ENCODE measurements around the gene CD83. TPM values are rescaled to one million over a fixed set of nuclear protein-coding genes. Genes with fewer than 3 reads are reported as not detected.

CD83 gene
- polyA plus RNA-seq, 1 donor: 8.2 TPM

DNA sequence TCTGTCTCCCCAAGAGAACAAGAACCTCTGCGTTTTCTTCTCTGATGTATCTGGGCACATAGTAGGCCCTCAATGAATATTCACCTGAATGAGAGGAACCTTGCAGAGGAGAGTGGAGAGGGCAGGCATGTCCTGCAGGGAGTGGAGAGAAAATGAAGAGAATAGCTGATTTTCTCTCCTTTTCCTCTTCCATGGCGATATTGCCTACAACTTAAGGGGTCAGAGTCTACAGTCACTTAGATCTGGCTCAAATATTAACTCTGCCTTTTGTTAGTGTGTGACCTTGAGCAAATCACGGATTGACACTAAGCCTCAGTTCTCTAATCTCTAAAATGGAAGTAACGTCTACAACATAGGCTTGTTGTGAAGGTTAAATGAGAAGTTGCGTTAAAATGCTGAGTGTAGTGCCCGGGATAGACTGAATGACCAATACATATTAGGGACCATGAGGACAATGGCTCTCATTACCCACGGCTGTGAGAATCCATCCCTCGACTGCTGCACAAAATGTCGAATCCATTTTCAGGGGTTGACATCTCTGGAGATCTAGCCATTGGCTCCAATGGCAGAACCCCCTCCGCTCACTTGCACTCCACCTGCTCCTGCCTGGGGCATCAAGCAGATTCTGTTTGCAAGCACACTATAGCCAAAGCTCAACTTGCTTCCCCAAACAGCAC lies 14.8 kb downstream of the CD83 start:
- no peak overlapping the region for H3K4me3 ChIP-seq (ENCODE audit: low read length)
- no CpG with 5 or more reads among the region's 10 CpGs for WGBS (ENCODE audit: insufficient coverage, low lambda C conversion rate)
- peak in 1 of 2 donors; percentile 75 for DNase-seq
- H3K36me3 ChIP-seq (ENCODE audit: control insufficient read depth, insufficient read depth, low read length): peaks cover 7% of the 10 kb centered on the region
- no peaks in the 10 kb centered on the region for H3K27me3 ChIP-seq (ENCODE audit: control insufficient read depth, insufficient read depth, low read length)
- peaks cover 34% of the 10 kb centered on the region for H3K4me1 ChIP-seq (ENCODE audit: control insufficient read depth, insufficient read depth, low read length)
- peak overlapping the region; percentile 56 for H3K27ac ChIP-seq (ENCODE audit: low read length)
- H3K9me3 ChIP-seq (ENCODE audit: control insufficient read depth, low read depth, low read length): no peaks in the 10 kb centered on the region

GRCh38 chr6:14132921-14133275 lies 15.3 kb downstream of the CD83 start:
- peaks cover 7% of the 10 kb centered on the region for H3K36me3 ChIP-seq (ENCODE audit: control insufficient read depth, insufficient read depth, low read length)
- 83% methylated on average over 1 of the region's 4 CpGs for WGBS (ENCODE audit: insufficient coverage, low lambda C conversion rate)
- DNase-seq: no peak

GRCh38 chr6:14134211-14134910 lies 16.8 kb downstream of the CD83 start:
- Histone ChIP-seq H3K4me1 (ENCODE audit: control insufficient read depth, insufficient read depth, low read length) (peaks cover 34% of the 10 kb centered on the region), H3K4me3 (ENCODE audit: low read length) (no peak overlapping the region), H3K9me3 (ENCODE audit: control insufficient read depth, low read depth, low read length) (no peaks in the 10 kb centered on the region), H3K36me3 (ENCODE audit: control insufficient read depth, insufficient read depth, low read length) (peaks cover 7% of the 10 kb centered on the region), H3K27me3 (ENCODE audit: control insufficient read depth, insufficient read depth, low read length) (no peaks in the 10 kb centered on the region), H3K27ac (ENCODE audit: low read length) (peak overlapping the region; percentile 39)
- no peak for DNase-seq
- 100% methylated on average over 1 of the region's 4 CpGs for WGBS (ENCODE audit: insufficient coverage, low lambda C conversion rate)

More at GRCh38 chr6:14132921-14133275, 15.3 kb downstream of the CD83 start:
- Histone ChIP-seq H3K27ac (ENCODE audit: low read length) (no peak overlapping the region), H3K9me3 (ENCODE audit: control insufficient read depth, low read depth, low read length) (no peaks in the 10 kb centered on the region), H3K4me1 (ENCODE audit: control insufficient read depth, insufficient read depth, low read length) (peaks cover 34% of the 10 kb centered on the region), H3K4me3 (ENCODE audit: low read length) (no peak overlapping the region), H3K27me3 (ENCODE audit: control insufficient read depth, insufficient read depth, low read length) (no peaks in the 10 kb centered on the region)

GRCh38 chr6:14135893-14136539 lies 18.4 kb downstream of the CD83 start:
- Histone ChIP-seq H3K27me3 (ENCODE audit: control insufficient read depth, insufficient read depth, low read length) (no peaks in the 10 kb centered on the region), H3K27ac (ENCODE audit: low read length) (no peak overlapping the region), H3K36me3 (ENCODE audit: control insufficient read depth, insufficient read depth, low read length) (peaks cover 7% of the 10 kb centered on the region), H3K4me1 (ENCODE audit: control insufficient read depth, insufficient read depth, low read length) (peaks cover 29% of the 10 kb centered on the region), H3K9me3 (ENCODE audit: control insufficient read depth, low read depth, low read length) (no peaks in the 10 kb centered on the region), H3K4me3 (ENCODE audit: low read length) (no peak overlapping the region)
- no peak for DNase-seq
- 100% methylated on average over 2 of the region's 9 CpGs for WGBS (ENCODE audit: insufficient coverage, low lambda C conversion rate)

DNA sequence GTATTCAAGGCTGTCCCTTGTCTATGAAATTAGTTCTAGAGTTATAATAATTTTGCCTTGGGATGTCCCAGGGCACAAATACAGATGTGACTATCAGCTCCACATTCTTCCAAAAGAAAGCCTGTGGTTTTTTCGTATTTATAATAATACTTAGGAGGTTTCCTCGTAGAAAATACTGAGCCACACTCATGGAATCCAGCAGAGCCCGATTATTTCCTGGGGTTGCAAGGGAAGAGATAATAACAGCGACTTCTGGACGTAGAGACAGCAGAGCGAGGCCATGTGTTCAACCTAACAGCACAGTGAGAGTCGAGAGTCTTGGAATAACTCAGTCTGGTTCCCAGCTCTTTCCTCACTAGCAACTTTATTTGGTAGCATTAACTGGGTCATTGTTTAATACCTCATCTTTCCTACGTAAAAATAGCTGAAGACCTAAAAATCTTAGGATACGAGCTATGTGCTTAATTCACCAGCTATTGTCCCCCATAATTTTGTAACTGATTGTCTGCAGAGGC lies 21.2 kb downstream of the CD83 start:
- Histone ChIP-seq H3K9me3 (ENCODE audit: control insufficient read depth, low read depth, low read length) (no peaks in the 10 kb centered on the region), H3K4me1 (ENCODE audit: control insufficient read depth, insufficient read depth, low read length) (peaks cover 6% of the 10 kb centered on the region), H3K4me3 (ENCODE audit: low read length) (no peak overlapping the region), H3K27me3 (ENCODE audit: control insufficient read depth, insufficient read depth, low read length) (no peaks in the 10 kb centered on the region), H3K27ac (ENCODE audit: low read length) (no peak overlapping the region), H3K36me3 (ENCODE audit: control insufficient read depth, insufficient read depth, low read length) (peaks cover 7% of the 10 kb centered on the region)
- no peak for DNase-seq
- no CpG with 5 or more reads among the region's 9 CpGs for WGBS (ENCODE audit: insufficient coverage, low lambda C conversion rate)

DNA sequence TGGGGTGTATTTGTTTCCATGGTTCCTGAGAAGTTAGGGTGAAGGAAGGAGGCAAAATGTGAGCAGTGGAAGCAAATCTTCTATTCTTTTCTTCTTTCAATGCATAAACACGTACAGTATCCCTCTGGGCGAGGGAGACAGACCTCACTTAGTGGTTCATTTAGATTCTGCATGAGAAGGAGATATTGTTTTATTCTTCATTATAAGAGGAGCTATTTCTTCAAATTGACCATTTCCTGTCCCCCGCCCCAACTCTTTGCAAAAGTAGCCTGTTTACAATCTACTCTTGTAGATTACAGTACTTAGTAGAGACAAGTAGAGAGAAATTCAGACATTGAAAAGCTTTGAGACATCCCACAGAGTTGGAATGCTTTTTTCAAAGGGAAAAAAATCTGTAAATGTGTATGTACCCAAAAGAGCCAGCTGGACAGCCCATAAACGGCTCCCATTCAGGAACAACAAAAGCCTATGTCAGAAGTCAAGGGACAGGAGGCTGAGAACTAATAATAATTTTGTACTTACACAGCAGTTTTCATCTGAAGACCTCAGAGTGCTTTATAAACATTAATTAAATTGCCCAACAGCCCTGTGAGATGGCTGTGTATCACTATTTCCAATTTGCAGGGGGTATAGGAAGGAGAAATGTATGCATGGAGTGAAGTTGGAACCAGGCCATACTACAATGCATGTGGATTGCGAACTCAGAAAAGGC lies 23.9 kb downstream of the CD83 start:
- Histone ChIP-seq H3K27me3 (ENCODE audit: control insufficient read depth, insufficient read depth, low read length) (no peaks in the 10 kb centered on the region), H3K9me3 (ENCODE audit: control insufficient read depth, low read depth, low read length) (no peaks in the 10 kb centered on the region), H3K4me1 (ENCODE audit: control insufficient read depth, insufficient read depth, low read length) (peaks cover 7% of the 10 kb centered on the region), H3K27ac (ENCODE audit: low read length) (no peak overlapping the region), H3K36me3 (ENCODE audit: control insufficient read depth, insufficient read depth, low read length) (no peaks in the 10 kb centered on the region), H3K4me3 (ENCODE audit: low read length) (no peak overlapping the region)
- 80% methylated on average over 1 of the region's 5 CpGs for WGBS (ENCODE audit: insufficient coverage, low lambda C conversion rate)
- no peak for DNase-seq

GRCh38 chr6:14142063-14142450 lies 24.5 kb downstream of the CD83 start:
- H3K27me3 ChIP-seq (ENCODE audit: control insufficient read depth, insufficient read depth, low read length): no peaks in the 10 kb centered on the region
- H3K4me3 ChIP-seq (ENCODE audit: low read length): no peak overlapping the region
- no peak overlapping the region for H3K27ac ChIP-seq (ENCODE audit: low read length)
- no peaks in the 10 kb centered on the region for H3K36me3 ChIP-seq (ENCODE audit: control insufficient read depth, insufficient read depth, low read length)
- no peak for DNase-seq
- H3K9me3 ChIP-seq (ENCODE audit: control insufficient read depth, low read depth, low read length): no peaks in the 10 kb centered on the region
- no CpG with 5 or more reads among the region's 7 CpGs for WGBS (ENCODE audit: insufficient coverage, low lambda C conversion rate)
- H3K4me1 ChIP-seq (ENCODE audit: control insufficient read depth, insufficient read depth, low read length): peaks cover 7% of the 10 kb centered on the region

GRCh38 chr6:14142511-14143223 lies 25.1 kb downstream of the CD83 start:
- H3K9me3 ChIP-seq (ENCODE audit: control insufficient read depth, low read depth, low read length): no peaks in the 10 kb centered on the region
- DNase-seq: no peak
- no peaks in the 10 kb centered on the region for H3K27me3 ChIP-seq (ENCODE audit: control insufficient read depth, insufficient read depth, low read length)
- no peak overlapping the region for H3K4me3 ChIP-seq (ENCODE audit: low read length)
- H3K36me3 ChIP-seq (ENCODE audit: control insufficient read depth, insufficient read depth, low read length): no peaks in the 10 kb centered on the region
- no peak overlapping the region for H3K27ac ChIP-seq (ENCODE audit: low read length)
- peaks cover 7% of the 10 kb centered on the region for H3K4me1 ChIP-seq (ENCODE audit: control insufficient read depth, insufficient read depth, low read length)
- WGBS (ENCODE audit: insufficient coverage, low lambda C conversion rate): 92% methylated on average over 2 of the region's 3 CpGs

DNA sequence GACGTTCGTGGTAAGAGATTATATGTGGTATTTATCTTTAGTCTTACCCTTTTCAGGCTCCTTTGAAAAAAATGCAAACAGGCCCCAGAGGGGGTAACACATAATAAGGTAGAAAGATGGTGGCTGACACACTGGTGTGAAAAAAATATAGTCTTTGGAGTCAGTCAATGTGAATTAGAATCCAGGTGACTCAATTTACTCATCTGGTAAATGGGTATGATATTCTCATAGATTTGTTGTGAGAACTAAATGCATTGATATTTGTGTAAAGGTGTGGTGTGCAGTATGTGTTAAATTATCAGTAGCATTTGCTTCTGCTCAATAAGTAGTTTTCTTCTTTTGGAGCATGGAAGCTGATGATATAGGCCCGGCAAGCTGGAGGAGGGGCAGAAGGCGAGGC lies 25.7 kb downstream of the CD83 start:
- peaks cover 7% of the 10 kb centered on the region for H3K4me1 ChIP-seq (ENCODE audit: control insufficient read depth, insufficient read depth, low read length)
- H3K4me3 ChIP-seq (ENCODE audit: low read length): no peak overlapping the region
- no peaks in the 10 kb centered on the region for H3K9me3 ChIP-seq (ENCODE audit: control insufficient read depth, low read depth, low read length)
- H3K27ac ChIP-seq (ENCODE audit: low read length): no peak overlapping the region
- DNase-seq: no peak
- no CpG with 5 or more reads among the region's 4 CpGs for WGBS (ENCODE audit: insufficient coverage, low lambda C conversion rate)
- H3K36me3 ChIP-seq (ENCODE audit: control insufficient read depth, insufficient read depth, low read length): no peaks in the 10 kb centered on the region
- H3K27me3 ChIP-seq (ENCODE audit: control insufficient read depth, insufficient read depth, low read length): no peaks in the 10 kb centered on the region
